Ureter (tissue), 1 donor: ENCODE measurements around the gene KLHL17. TPM values are rescaled to one million over a fixed set of nuclear protein-coding genes. Genes with fewer than 3 reads are reported as not detected.

Source experiments
- DNase-seq: peaks from one replicate; pipeline ENCODE4 v3.0.0-alpha.2; 2020; ENCODE audit warnings: low spot score
- total RNA-seq: library from RNA; stranded (reverse); gene quantifications from one replicate; pipeline ENCODE4 v1.2.4, GENCODE V29; 2023
- donor health status: DM: yes; HTN: yes; CAD: no.

Gene KLHL17
- total RNA-seq, 1 donor from 2014 or later: 8.6 TPM

DNA sequence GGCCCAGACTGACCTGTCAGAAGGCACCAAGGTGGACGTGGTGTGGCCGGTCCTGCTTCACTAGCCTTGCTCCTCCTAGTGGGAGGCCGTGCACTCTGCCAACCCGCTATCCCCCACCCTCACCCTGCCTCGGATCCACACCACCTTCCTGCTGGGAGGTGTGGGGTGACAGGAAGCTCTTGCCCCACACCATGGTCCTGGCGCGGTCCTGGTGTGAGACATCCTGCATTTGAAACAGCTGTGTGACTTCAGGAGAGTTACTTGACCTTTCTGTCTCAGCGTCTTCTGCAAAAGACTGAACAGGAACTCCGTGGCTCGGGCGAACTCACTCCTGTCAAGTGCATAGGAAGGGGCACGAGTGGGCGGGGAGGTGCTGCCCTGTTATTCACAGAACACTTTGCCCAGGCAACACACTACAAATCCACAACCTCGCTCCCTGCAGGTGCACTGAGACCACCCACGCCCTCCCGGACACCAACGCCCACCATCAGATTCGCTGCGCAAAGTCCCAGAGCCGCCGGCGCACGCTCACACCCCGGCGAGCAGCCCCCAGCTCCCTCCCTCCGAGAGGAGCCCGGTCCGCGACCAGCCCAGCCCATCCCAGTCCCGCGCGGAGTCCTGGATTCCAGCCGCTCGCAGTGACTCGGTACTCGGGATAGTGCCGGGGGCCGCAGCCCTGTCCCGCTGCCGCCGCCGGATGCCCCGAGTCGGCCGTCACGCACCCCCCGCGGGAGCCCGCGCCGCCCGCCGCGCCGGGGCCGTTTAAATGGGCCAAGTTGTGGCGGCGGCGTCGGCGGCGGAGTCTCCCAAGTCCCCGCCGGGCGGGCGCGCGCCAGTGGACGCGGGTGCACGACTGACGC lies 37.0 kb upstream of the KLHL17 start, which contains the start of gene SAMD11:
TSS of gene SAMD11 (plus strand) at position 793 of the 860 bp plus-strand sequence. CDS start 509 bp downstream, outside the sequence.
- DNase-seq: peak; percentile 82

DNA sequence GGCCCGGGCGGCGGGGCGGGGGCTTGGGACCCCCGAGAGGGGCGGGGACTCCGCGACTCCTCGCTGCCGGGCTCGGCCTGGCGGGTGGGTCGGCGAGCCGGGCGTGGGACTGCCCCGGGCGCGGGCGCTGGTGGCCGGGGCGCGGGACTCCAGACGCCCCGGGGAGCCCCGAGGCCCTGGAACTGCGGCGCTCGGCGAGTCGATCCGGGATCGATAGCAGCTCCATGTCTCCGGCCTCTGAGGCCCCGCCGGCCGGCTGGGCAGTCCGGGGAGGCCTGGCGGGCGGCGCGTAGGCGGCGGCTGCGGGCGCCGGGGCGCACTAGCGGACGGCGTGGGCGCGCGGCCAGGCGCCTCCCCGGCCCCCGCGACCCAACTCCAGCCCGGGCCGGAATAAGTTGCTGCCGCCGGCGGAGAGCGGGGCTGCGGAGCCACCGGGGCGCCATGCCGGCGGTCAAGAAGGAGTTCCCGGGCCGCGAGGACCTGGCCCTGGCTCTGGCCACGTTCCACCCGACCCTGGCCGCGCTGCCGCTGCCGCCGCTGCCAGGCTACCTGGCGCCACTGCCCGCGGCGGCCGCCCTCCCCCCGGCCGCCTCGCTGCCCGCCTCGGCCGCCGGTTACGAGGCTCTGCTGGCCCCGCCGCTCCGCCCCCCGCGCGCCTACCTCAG lies 36.3 kb upstream of the KLHL17 start:
- DNase-seq: no peak

DNA sequence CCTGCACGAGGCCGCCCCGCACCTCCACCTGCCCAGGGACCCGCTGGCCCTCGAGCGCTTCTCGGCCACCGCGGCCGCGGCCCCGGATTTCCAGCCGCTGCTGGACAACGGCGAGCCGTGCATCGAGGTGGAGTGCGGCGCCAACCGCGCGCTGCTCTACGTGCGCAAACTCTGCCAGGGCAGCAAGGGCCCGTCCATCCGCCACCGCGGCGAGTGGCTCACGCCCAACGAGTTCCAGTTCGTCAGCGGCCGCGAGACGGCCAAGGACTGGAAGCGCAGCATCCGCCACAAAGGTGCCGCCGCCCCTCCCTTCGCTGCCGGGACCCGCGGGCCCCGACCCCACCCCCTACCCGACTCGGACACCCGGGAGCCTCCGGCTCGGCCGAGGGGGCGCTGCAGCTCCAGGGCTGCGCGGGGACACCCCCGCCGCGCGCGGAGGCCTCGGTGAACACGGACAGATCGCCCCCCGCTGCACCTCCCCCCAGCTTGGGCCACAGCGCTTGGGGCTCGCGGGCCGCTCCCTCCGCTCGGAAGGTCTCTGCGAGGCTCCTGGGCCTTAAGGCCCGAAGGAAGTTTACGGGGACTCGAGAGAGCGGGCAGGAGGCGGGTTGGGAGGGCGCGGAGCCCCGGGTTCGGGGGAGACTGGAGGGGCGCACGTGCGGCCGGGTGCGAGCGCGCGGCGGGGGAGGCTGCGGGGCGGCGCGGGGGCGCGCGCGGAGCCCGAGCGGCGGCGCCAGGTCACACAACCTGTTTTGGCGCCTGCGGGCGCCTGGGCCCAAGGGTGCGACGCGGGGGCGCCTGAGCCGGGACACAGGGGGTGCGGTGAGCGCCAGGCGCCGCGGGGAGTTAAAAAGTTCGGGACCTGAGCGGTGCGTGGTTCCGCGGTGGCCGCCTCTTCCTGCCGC lies 35.5 kb upstream of the KLHL17 start:
- DNase-seq: no peak

DNA sequence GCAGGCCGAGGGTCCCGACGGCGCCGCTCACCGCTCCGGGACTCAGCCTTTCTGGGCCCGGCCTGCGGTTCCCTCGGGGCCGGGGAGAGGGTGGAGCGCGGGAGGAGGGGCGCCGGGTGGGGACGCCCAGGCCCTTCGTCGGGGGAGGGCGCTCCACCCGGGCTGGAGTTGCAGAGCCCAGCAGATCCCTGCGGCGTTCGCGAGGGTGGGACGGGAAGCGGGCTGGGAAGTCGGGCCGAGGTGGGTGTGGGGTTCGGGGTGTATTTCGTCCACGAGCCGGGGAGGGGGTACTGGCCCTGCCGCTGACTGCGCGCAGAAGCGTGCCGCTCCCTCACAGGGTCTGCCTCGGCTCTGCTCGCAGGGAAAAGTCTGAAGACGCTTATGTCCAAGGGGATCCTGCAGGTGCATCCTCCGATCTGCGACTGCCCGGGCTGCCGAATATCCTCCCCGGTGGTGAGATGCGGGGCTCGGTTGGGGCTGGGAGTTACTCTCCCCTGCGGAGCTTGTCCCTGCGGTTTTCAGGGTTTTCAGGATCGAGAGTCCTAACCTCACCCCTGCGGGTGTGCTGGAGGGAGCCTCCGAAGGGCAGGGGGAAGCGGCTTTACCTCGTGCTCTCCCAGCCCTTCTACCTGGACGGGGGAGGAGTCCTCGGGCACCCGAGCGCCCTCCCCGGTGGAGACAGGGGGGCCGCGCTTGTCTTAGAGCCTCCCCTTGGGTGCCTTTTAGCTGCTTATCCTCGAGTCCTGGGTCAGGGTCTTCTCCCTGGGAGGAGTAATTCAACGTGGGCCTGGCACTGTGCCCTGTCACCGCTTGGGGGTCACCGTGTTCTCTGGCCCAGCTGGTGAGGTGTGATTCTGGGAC lies 34.6 kb upstream of the KLHL17 start:
- no peak for DNase-seq

DNA sequence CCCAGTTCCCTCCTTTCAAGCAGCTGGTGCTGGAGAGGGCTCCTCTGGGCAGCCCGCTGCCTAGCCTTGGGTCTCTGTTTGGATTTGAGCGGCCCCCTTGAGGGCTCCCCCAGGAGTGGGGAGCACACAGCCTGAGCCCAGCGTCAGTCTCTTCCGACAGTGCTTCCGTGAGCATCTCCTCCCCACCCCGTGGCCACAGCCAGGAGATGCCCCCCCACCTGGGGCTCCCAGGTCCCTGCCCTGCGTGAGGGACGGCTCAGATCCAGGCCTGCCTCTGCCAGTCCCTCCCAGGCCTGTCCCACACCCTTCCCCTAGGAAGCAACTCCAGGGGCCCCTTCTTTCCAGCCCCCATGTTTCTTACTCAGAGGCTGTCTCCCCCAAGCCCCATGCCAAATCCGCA lies 33.1 kb upstream of the KLHL17 start:
- DNase-seq: no peak

DNA sequence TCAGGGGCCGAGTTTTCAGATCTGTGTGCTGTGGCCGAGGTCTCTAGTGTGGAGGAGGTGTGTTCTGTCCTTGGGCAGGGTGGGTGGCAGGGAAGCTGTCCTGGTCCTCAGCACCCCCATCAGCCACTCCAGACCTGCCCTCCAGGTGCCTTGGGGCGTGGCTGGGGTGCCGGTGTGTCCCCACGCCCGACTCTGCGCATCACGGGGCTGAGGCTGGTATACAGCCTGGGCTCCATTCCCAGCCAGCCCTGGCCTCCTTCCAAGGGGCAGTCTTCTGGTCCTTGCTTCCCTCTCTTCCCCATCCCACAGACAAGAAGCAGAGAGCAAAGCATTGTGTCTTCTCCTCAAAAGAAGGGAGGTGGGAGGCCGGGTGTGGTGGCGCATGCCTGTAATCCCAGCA lies 32.6 kb upstream of the KLHL17 start:
- no peak for DNase-seq

DNA sequence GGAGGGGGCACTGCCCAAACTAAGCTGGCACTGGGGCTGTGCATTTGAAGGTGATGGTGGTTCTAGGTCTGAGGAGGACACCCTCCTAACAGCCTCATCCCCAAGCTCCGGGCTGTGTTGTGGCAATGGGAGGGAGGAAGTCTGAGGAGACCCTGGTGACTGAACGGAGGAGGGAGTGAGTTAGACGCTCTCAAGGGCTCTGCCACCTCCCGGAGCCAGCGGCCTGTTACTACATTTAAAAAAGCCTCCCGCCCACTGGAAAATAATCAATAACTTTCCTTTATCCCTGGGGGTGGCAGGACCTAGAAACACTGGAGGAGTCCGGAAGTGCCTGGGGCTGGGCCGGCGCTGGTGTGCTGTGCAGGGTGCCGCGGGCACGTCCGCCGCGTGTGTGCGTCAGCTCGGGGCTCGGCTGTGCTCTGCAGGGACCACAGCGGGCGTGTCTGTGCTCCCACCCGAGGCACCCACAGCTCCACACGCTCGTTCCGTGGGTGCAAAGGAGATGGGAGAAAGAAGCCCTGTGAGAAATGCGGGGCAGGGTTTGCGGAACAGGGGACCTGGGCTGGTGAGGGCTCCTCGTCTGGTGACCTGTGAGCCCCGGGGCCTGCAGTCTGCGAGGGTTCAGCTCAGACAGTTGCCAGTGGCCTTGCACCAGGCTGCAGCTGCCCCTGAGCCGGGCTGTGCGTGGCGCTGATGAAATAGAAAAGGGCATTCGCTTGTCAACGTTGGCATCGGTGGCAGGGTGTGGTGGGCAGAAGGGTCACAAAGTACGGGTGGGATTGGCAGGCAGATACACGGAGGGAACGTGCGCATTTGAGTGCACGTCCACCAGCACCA lies 31.3 kb upstream of the KLHL17 start:
- DNase-seq: no peak

DNA sequence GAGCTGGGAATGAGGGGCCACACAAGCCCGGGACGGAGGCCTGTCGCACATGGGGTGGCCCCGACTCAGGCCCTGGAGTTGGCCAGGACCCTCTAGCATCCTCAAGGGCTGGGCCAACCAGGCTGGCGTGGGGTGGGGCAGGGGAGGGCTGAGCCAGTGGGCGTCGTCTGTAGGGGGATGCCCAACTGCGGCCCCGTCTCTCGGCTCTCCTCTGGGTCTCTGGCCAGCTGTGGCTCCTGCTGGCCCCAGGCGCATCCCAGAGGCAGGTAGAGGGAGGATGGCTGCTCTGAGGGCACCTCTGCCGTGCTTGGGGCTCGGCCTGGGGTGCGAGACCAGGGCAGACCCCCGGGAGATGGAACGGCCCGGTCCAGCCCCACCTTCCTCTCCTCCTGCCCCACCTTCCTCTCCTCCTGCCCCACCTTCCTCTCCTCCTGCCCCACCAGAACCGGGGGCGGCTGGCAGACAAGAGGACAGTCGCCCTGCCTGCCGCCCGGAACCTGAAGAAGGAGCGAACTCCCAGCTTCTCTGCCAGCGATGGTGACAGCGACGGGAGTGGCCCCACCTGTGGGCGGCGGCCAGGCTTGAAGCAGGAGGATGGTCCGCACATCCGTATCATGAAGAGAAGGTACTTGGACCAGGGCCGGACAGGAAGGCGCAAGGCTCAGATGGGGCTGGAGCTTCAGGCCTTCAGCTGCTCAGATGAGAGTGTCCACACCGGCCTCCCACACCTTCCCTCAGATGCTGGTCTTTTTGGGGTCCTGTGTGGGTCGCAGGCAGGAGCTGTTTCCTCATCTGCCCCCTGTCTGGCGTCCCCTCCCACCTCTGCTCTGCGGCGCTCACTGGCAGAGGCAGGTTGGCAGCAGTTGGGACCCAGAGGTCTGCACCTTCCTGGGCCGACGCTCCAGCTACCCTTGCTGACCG lies 30.4 kb upstream of the KLHL17 start:
- no peak for DNase-seq

DNA sequence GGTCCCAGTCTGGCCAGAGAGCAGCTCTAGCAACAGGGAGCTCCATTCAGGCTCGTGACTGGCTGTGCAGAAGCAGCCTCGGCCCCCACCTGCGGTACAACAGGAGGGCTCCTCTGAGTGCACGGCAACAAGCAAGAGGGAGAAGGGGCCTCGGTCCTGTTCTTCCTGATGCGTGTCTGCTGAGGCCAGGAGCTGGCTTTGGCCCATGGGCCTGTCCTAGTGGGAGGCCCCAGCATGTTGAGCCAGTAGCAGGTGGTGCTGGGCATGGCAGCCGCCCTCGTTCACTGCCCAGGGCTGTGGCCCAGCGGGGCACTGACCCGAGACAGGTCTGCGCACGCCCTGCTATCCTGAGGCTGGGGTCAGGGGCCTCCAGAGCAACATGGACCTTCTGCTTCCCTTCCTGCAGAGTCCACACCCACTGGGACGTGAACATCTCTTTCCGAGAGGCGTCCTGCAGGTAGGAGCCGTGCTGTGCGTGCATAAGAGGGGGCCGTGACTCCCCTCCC lies 29.7 kb upstream of the KLHL17 start:
- no peak for DNase-seq

DNA sequence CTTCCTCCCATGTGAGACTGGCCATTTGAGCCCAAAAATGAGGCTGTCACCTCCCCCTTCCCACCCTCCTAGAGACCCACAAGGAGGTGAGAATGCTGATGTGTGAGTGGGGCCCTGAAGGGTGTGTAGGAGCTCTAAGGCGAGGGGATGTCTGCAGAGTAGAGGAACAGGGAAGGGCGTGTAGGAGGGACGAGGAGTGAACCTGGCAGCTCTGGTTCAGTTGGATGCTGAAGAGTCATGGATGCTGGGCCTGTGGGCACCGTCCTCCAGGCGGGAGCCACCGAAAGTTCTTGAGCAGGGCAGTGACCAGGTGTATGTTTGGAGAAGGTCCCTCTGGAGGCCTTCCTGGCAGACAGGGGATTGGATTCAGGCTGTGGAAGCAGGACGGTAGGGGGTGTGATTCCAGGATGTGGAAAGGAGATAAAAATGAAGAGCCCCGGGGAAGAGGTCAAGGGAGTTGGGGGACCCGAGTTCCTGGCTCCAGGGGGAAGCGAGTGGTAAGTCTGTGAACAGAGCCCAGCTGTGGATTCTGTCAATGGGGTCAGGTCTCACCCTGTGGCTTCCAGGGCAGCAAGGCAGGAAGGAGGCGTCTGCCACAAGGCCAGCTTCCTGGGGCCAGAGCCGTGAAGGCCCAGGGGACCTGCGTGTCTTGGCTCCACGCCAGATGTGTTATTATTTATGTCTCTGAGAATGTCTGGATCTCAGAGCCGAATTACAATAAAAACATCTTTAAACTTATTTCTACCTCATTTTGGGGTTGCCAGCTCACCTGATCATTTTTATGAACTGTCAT lies 28.8 kb upstream of the KLHL17 start:
- no peak for DNase-seq

DNA sequence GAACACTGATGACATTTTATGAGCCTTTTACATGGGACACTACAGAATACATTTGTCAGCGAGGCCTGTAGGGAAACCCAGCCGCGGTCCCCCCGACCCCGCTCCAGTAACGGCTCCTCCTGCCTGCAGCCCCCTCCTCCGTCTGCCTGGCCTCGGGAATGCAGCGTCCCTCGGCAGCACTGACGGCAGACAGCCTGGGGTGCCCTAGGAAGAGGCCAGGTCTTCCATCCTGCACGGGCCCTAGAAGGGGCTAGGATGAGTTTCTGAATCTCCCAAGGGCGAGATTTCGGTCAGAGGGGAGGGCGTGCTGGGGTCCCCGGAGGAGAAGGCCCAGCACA lies 28.2 kb upstream of the KLHL17 start:
- no peak for DNase-seq

DNA sequence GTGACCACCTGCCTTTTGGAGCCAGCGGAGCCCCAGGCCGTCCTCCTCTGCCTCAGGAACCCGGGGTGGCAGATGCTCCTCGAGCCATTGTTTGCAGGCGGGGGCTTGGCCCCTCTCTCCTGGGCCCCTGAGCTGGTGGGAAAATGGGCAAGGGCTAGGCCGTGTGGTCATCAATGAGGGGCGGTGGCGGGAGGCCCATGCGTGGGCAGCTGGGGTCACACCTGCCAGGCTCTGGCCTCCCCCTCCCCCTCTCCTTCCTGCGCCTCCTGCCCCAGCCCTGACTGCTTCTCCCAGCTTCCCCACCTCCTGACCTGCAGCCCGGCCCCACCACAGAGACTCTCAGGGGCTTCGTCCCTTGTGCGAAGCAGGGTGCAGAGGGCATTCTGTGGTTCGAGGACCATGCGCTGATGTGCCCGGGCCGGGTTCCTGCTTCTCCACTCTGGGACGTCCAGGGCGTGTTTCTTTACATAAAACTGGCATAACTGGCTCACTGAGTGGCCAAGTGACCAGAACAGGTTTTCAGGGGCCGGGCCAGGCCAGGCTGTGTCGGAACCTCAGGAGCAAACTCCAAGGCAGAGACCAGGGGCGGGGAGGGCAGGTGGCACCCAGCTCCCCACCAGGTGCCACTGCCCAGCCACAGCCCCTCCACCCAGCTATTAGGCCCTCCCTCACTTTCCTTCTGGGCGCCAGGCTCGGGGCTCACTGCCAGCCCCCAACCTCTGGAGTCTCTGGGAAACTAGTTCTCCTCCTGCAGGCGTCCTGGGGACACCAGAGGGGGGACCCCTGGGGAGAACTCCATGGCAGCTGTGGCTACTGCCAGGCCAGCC lies 27.4 kb upstream of the KLHL17 start:
- DNase-seq: peak; percentile 83

DNA sequence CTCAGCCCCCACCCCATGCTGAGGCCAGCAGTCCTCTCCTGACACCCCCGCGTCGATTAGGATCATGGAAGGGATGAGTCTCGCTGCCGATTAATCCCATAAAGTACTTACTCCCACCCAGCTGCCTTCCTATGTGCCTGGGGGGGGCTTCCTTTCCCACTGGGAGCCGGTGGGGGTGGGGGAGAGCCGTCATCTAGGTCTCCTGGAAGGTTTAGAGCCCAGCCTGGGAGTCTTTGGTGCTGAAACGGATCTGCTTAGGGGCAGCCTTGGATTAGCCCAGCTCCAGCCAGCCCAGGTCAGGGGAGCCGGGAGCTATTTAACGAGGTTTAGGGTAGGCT lies 26.8 kb upstream of the KLHL17 start:
- no peak for DNase-seq

DNA sequence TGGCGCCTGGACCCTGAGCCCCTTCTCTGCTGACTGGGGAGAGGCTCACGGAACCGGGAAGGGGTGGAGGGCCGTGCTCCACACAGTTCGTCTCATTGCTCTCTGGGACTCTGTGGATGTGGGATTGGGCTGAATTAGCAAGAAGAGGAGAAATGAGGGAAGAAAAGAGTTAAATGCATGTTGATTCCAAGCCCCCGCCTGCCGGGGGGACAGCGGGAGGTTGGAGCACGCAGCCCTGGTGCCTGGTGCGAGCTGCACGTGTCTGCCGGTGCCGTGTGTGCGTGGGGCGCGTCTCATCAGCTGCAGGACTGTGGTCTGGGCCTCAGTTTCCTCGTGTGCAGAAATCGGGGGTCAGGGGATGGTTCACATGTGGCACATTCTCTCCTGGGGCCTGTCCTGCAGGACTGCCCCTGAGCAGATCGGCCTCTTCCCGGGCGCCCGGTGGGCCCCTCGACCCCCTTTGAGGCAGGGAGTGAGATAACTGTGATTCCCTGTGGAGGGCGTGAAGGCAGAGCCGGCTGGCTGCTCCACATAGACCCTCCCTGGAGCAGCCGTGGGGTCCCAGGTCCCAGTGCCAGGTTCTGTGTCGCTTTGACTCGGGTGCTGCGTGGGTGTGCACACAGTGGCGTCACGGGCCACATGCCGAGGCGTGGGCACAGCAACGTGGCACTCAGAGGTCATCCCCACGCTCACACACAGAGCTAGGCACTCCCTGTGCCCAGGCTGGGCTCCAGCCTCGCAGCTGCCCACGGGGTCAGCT lies 25.2 kb upstream of the KLHL17 start:
- DNase-seq: no peak

DNA sequence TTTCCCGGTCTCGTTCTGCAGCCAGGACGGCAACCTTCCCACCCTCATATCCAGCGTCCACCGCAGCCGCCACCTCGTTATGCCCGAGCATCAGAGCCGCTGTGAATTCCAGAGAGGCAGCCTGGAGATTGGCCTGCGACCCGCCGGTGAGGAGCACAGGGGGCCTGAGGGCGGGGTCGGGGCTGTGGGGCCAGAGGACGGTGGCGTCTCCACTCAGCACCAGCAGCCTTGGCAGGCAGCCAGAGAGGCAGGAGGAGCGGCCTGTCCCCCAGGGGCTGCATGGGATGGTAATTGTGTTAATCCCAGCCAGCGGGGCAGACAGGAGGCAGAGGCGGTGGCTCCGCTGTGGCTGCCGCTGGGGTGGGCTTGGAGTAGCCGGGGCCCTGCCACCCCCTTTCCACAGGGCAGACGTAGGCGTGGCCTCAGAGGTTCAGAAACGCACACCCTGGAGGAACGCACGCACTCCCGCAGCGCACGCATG lies 24.6 kb upstream of the KLHL17 start:
- DNase-seq: no peak
